OCI-LY7 (cell line): ENCODE measurements around the gene CPNE1. TPM values are rescaled to one million over a fixed set of nuclear protein-coding genes. Genes with fewer than 3 reads are reported as not detected.
A peak's percentile ranks its signal among the peaks of the same experiment; 100 is the strongest.

ENCODE experiments used
- BruUV-seq: library from RNA; stranded (reverse); fragments of 400-500 nt; replicated peaks from 2 replicates; lab custom pipeline; 2021; lab: Mats Ljungman, UMichigan
- CTCF ChIA-PET: fragments of 300-600 bp; sonication (Branson Sonifier 250); formaldehyde crosslinking; loops from one replicate; lab custom pipeline; 2022; ENCODE audit warnings: antibody characterized with exemption; ENCODE audit not compliant: unreplicated experiment; lab: Charles Lee
- POLR2A ChIA-PET: fragments of 300-600 bp; sonication (Branson Sonifier 250); formaldehyde crosslinking; loops from one replicate; lab custom pipeline; 2022; ENCODE audit warnings: antibody characterized with exemption; lab: Charles Lee
- DNase-seq: peaks from one replicate; pipeline ENCODE4 v3.0.0-alpha.2; 2015; ENCODE audit warnings: low spot score
- H2AFZ ChIP-seq: fragments of 200-600 bp; sonication (generic), shearing (Covaris generic); 2 replicates; pipeline ENCODE4 v1.6.1; 2014; ENCODE audit warnings: mild to moderate bottlenecking, antibody characterized with exemption, low read length, moderate library complexity
- H3K27ac ChIP-seq: fragments of 200-600 bp; sonication (generic); 2 replicates; pipeline ENCODE4 v1.5.1; 2014; ENCODE audit warnings: mixed run types, low read depth, mild to moderate bottlenecking, moderate library complexity, low read length, inconsistent platforms; ENCODE audit not compliant: poor library complexity, severe bottlenecking
- H3K36me3 ChIP-seq: fragments of 200-600 bp; sonication (generic); 2 replicates; pipeline ENCODE4 v1.6.1; 2014; ENCODE audit warnings: mild to moderate bottlenecking, antibody characterized with exemption, low read length, moderate library complexity, mixed read lengths; ENCODE audit not compliant: insufficient read depth
- H3K4me1 ChIP-seq: fragments of 200-600 bp; sonication (generic); 2 replicates; pipeline ENCODE4 v1.5.1; 2014; ENCODE audit warnings: mild to moderate bottlenecking, low read length; ENCODE audit not compliant: insufficient read depth, poor library complexity, severe bottlenecking
- H3K4me2 ChIP-seq: fragments of 200-600 bp; sonication (generic); 2 replicates; pipeline ENCODE4 v1.6.1; 2014; ENCODE audit warnings: mild to moderate bottlenecking, low read length
- H3K4me3 ChIP-seq: fragments of 200-600 bp; sonication (generic); 2 replicates; pipeline ENCODE4 v1.5.1; 2014; ENCODE audit warnings: mild to moderate bottlenecking, low read depth, low read length; ENCODE audit not compliant: poor library complexity, severe bottlenecking
- H3K79me2 ChIP-seq: fragments of 200-600 bp; sonication (generic); 2 replicates; pipeline ENCODE4 v1.6.1; 2016; ENCODE audit warnings: low read depth, mild to moderate bottlenecking, low read length, moderate library complexity, mixed read lengths; ENCODE audit not compliant: insufficient read depth
- H3K9me2 ChIP-seq: fragments of 200-600 bp; sonication (generic); 2 replicates; pipeline ENCODE4 v1.6.1; 2016; ENCODE audit warnings: mild to moderate bottlenecking, low read length, mixed read lengths; ENCODE audit not compliant: insufficient read depth
- H3K9me3 ChIP-seq: fragments of 200-600 bp; sonication (generic); 2 replicates; pipeline ENCODE4 v1.6.1; 2014; ENCODE audit warnings: mild to moderate bottlenecking, mixed run types, low read length, mixed read lengths
- H4K20me1 ChIP-seq: fragments of 200-600 bp; sonication (generic); 2 replicates; pipeline ENCODE4 v1.6.1; 2014; ENCODE audit warnings: mild to moderate bottlenecking, antibody characterized with exemption, low read length, moderate library complexity, mixed read lengths; ENCODE audit not compliant: insufficient read depth
- EZH2phosphoT487 ChIP-seq: fragments of 200-600 bp; sonication (generic); IDR thresholded peaks from 2 replicates; pipeline ENCODE4 v1.6.1; 2018; ENCODE audit warnings: low read depth, borderline replicate concordance, mild to moderate bottlenecking, mixed run types, antibody characterized with exemption, low read length, moderate library complexity, mixed read lengths
- intact Hi-C: fragments of 100-400 bp; cut with micrococcal nuclease; formaldehyde crosslinking; loops from one replicate; pipeline ENCODE4 v1.10.0; 2022; ENCODE audit not compliant: unreplicated experiment
- total RNA-seq, 2 experiments: library from RNA; depleted of rRNA in 1 of 2; stranded (reverse); fragments of >200 nt in 1 of 2; shearing (Covaris generic) in 1 of 2; gene quantifications; 2 replicates each; pipeline ENCODE4 v1.2.3, GENCODE V29; 2014 to 2022
- TF ChIP-seq, protein P1 (sequence below): fragments of 200-600 bp; sonication (generic); conservative IDR thresholded peaks from 2 replicates; pipeline ENCODE4 v1.5.1; 2014; ENCODE audit warnings: mild to moderate bottlenecking, antibody characterized with exemption, low read length, moderate library complexity, mixed read lengths

CPNE1 gene
- total RNA-seq, 2 experiments from 2014 or later: 83.3 to 202 TPM

DNA sequence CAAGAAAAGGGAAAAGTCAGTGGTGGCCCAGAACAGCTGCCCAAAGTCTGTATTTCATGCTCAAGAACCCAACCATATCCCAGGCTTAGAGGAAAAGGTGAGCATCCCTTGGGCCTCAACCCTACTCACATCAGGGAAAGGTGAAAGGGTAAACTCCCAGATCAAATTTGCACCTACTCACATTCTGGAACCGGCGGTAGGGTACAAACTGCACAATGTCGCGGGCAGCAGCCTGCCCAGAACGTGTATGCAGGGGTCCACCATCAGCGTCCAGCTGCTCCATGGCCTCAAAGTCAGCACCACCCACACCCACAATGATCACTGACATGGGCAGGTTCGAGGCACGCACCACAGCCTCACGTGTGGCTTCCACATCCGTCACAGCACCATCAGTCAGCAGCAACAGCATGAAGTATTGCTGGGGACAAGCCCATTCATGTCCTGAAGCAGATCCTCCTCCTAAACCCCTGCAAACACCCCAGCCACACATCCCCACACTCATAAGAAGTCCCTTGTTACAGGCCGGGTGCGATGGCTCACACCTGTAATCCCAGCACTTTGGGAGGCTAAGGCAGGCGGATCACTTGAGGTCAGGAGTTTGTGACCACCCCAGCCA lies 38.2 kb downstream of the CPNE1 start:
- Histone ChIP-seq H3K4me3 (no peak overlapping the region), H3K9me2 (no peaks in the 10 kb centered on the region), H3K9me3 (no peaks in the 10 kb centered on the region), H3K4me1 (no peaks in the 10 kb centered on the region), H2AFZ (no peak overlapping the region), H4K20me1 (no peaks in the 10 kb centered on the region), H3K79me2 (no peaks in the 10 kb centered on the region), H3K4me2 (no peak overlapping the region), H3K27ac (no peak overlapping the region), H3K36me3 (peaks cover 75% of the 10 kb centered on the region)
- BruUV-seq: TSS peak; percentile 47
- POLR2A ChIA-PET: interaction anchor here (1.0 kb wide), 1 partner anchor 8 kb away, joined by 5 read pairs; no protein-coding TSS in a partner anchor
- CTCF ChIA-PET: no interaction called here
- TF ChIP-seq, protein P1, sequence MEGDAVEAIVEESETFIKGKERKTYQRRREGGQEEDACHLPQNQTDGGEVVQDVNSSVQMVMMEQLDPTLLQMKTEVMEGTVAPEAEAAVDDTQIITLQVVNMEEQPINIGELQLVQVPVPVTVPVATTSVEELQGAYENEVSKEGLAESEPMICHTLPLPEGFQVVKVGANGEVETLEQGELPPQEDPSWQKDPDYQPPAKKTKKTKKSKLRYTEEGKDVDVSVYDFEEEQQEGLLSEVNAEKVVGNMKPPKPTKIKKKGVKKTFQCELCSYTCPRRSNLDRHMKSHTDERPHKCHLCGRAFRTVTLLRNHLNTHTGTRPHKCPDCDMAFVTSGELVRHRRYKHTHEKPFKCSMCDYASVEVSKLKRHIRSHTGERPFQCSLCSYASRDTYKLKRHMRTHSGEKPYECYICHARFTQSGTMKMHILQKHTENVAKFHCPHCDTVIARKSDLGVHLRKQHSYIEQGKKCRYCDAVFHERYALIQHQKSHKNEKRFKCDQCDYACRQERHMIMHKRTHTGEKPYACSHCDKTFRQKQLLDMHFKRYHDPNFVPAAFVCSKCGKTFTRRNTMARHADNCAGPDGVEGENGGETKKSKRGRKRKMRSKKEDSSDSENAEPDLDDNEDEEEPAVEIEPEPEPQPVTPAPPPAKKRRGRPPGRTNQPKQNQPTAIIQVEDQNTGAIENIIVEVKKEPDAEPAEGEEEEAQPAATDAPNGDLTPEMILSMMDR: no peak
- no peak for TF ChIP-seq EZH2phosphoT487
- no peak for DNase-seq
- intact Hi-C loops: no loop called here

DNA sequence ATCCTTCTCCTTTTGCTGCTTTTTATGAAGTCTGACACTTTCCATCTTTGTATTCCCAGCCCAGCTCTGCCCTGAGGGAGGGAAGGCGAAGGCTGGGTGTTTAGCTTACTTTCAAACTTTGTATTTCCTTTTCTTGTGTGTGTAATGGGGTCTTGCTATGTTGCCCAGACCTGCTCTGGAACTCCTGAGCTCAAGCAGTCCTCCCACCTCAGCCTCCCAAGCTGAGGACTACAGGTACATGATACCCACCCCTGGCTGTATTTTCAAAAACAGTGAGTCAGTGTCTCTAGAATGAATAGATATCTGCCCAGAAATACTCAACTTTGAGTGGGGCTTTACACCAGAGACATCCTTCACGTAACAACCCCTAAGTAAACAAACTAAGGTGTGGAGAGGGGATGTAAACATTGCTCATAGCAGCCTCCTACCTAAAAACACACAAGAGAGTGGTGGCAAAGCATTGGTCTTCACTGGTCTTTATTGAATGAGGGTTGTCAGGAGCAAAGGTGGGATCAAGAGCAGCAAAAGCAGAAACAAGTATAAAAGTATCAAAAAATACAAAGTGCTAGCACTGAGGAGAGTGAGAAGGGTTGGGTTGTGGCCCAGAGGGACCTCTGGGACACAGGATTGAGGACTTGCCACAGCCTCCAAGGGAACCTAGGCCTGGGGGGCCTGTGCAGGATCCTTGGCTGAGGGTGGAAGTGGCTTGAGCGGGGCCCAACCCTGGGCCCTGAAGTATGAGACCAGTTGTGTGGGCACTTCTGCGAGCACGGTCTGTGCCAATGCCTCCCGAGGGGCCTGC lies 38.9 kb downstream of the CPNE1 start:
- ChIA-PET POLR2A (interaction anchor here (0.7 to 1.0 kb wide), 2 partner anchors 9 to 330 kb away, joined by 4 to 5 read pairs; no protein-coding TSS in a partner anchor), CTCF (no interaction called here)
- Histone ChIP-seq H2AFZ (no peak overlapping the region), H3K36me3 (peaks cover 75% of the 10 kb centered on the region), H4K20me1 (no peaks in the 10 kb centered on the region), H3K4me1 (no peaks in the 10 kb centered on the region), H3K9me2 (no peaks in the 10 kb centered on the region), H3K79me2 (no peaks in the 10 kb centered on the region), H3K4me2 (no peak overlapping the region), H3K9me3 (no peaks in the 10 kb centered on the region), H3K4me3 (no peak overlapping the region), H3K27ac (no peak overlapping the region)
- TF ChIP-seq, protein P1: no peak
- TF ChIP-seq EZH2phosphoT487: no peak
- no peak for DNase-seq
- intact Hi-C loops: no loop called here
- BruUV-seq: no TSS peak
